H1 (cell line): Measurements from ENCODE around the gene DAPK3. TPM values are rescaled to one million over a fixed set of nuclear protein-coding genes. Genes with fewer than 3 reads are reported as not detected.

Experiments used
- CTCF ChIA-PET: fragments of 300-600 bp; sonication (Branson Sonifier 250); formaldehyde crosslinking; loops from one replicate; lab custom pipeline; 2021; ENCODE audit not compliant: partially characterized antibody; lab: Charles Lee
- POLR2A ChIA-PET: fragments of 300-600 bp; sonication (Branson Sonifier 250); formaldehyde crosslinking; loops from one replicate; lab custom pipeline; 2021; ENCODE audit warnings: inconsistent platforms; ENCODE audit not compliant: partially characterized antibody; lab: Charles Lee
- DNase-seq, 2 experiments: peaks; one replicate each; pipeline versions ENCODE4 v3.0.0 to v3.0.0-alpha.2; 2010 to 2022; ENCODE audit warnings: low spot score in 2 of 2, low read depth in 1 of 2, mixed read lengths in 1 of 2
- FAIRE-seq: peaks from 2 replicates; lab custom pipeline; 2011; peaks lifted over from hg19 to GRCh38; lab: Jason Lieb, UNC
- H2AFZ ChIP-seq: 2 replicates; pipeline ENCODE4 v1.8.1; 2012; ENCODE audit warnings: low read length, inconsistent platforms
- H2AK5ac ChIP-seq: 2 replicates; pipeline ENCODE4 v1.6.1; 2013; ENCODE audit warnings: low read depth, low read length
- H2BK120ac ChIP-seq: replicated peaks from 2 replicates; pipeline ENCODE3; 2013; ENCODE audit warnings: low read depth, low read length, inconsistent platforms
- H2BK12ac ChIP-seq: 2 replicates; pipeline ENCODE4 v1.6.1; 2013; ENCODE audit warnings: low read depth, low read length
- H2BK15ac ChIP-seq: 2 replicates; pipeline ENCODE4 v1.6.1; 2013; ENCODE audit warnings: low read length
- H2BK20ac ChIP-seq: 2 replicates; pipeline ENCODE4 v1.6.1; 2013; ENCODE audit warnings: low read length
- H2BK5ac ChIP-seq: 2 replicates; pipeline ENCODE4 v1.6.1; 2013; ENCODE audit warnings: low read depth, low read length
- H3K14ac ChIP-seq: 2 replicates; pipeline ENCODE4 v1.6.1; 2013; ENCODE audit warnings: inconsistent platforms; ENCODE audit not compliant: insufficient read length
- H3K18ac ChIP-seq: 2 replicates; pipeline ENCODE4 v1.6.1; 2013; ENCODE audit warnings: low read length; ENCODE audit errors: extremely low read depth
- H3K23ac ChIP-seq: 2 replicates; pipeline ENCODE4 v1.6.1; 2013; ENCODE audit warnings: inconsistent platforms; ENCODE audit not compliant: insufficient read length
- H3K23me2 ChIP-seq: 2 replicates; pipeline ENCODE4 v1.6.1; 2013; ENCODE audit warnings: low read depth, low read length
- H3K27ac ChIP-seq: 2 replicates; pipeline ENCODE4 v1.6.1; 2011; ENCODE audit warnings: low read depth, low read length, inconsistent platforms
- H3K27me3 ChIP-seq, 4 experiments: replicated peaks in 1 of 4; 1 replicate in 1 of 4; 2 replicates in 3 of 4; pipeline versions ENCODE4 v1.6.1 to v1.8.1; 2011 to 2013; ENCODE audit warnings: low read length in 3 of 4, mild to moderate bottlenecking in 3 of 4, inconsistent platforms in 2 of 4, mixed read lengths in 2 of 4, moderate library complexity in 1 of 4; ENCODE audit not compliant: control insufficient read depth in 3 of 4, insufficient read depth in 3 of 4; ENCODE audit errors: extremely low read depth in 1 of 4
- H3K36me3 ChIP-seq, 4 experiments: 2 replicates each; pipeline versions ENCODE4 v1.6.1 to v1.8.1; 2011 to 2013; ENCODE audit warnings: mild to moderate bottlenecking in 4 of 4, low read length in 3 of 4, moderate library complexity in 2 of 4, control low read depth in 1 of 4, inconsistent platforms in 1 of 4; ENCODE audit not compliant: insufficient read depth in 4 of 4, control insufficient read depth in 2 of 4
- H3K4ac ChIP-seq: replicated peaks from 2 replicates; pipeline ENCODE3; 2013; ENCODE audit warnings: low read length, low read depth, mixed read lengths, inconsistent platforms; ENCODE audit not compliant: insufficient read length
- H3K4me1 ChIP-seq, 4 experiments: replicated peaks in 1 of 4; 1 replicate in 1 of 4; 2 replicates in 3 of 4; pipeline versions ENCODE4 v1.6.1 to v1.8.1; 2011 to 2013; ENCODE audit warnings: low read length in 3 of 4, inconsistent platforms in 2 of 4, mixed read lengths in 1 of 4; ENCODE audit not compliant: insufficient read depth in 4 of 4, control insufficient read depth in 3 of 4
- H3K4me2 ChIP-seq, 2 experiments: 2 replicates each; pipeline versions ENCODE4 v1.6.1 to v1.8.1; 2011 to 2013; ENCODE audit warnings: low read depth in 2 of 2, low read length in 2 of 2, control low read depth in 1 of 2, inconsistent platforms in 1 of 2, mild to moderate bottlenecking in 1 of 2; ENCODE audit not compliant: insufficient read depth in 1 of 2
- H3K4me3 ChIP-seq, 4 experiments: fragments of 200-600, 300-600 bp in 1 of 4; sonication (generic), shearing (Covaris generic), sonication (Bioruptor Twin) in 1 of 4; 2 replicates each; pipeline versions ENCODE4 v1.5.1 to v1.8.1; 2011 to 2016; ENCODE audit warnings: low read length in 4 of 4, low read depth in 3 of 4, control low read depth in 2 of 4, inconsistent platforms in 2 of 4, mild to moderate bottlenecking in 2 of 4, mixed read lengths in 1 of 4, moderate library complexity in 1 of 4; ENCODE audit not compliant: insufficient read depth in 2 of 4; ENCODE audit errors: extremely low read depth in 1 of 4
- H3K56ac ChIP-seq: replicated peaks from 2 replicates; pipeline ENCODE3; 2013; ENCODE audit warnings: low read depth, mild to moderate bottlenecking, mixed read lengths, low read length, inconsistent platforms; ENCODE audit not compliant: insufficient read length
- H3K79me1 ChIP-seq: 2 replicates; pipeline ENCODE4 v1.6.1; 2013; ENCODE audit warnings: low read depth, low read length, control low read depth
- H3K79me2 ChIP-seq, 2 experiments: 2 replicates each; pipeline versions ENCODE4 v1.6.1 to v1.8.1; 2012 to 2013; ENCODE audit warnings: low read length in 2 of 2, mild to moderate bottlenecking in 2 of 2, inconsistent platforms in 1 of 2; ENCODE audit not compliant: insufficient read depth in 2 of 2, control insufficient read depth in 1 of 2
- H3K9ac ChIP-seq, 4 experiments: replicated peaks in 1 of 4; 1 replicate in 1 of 4; 2 replicates in 3 of 4; pipeline versions ENCODE4 v1.6.1 to v1.8.1; 2011 to 2013; ENCODE audit warnings: low read depth in 3 of 4, low read length in 3 of 4, control low read depth in 2 of 4, mild to moderate bottlenecking in 2 of 4, moderate library complexity in 2 of 4, inconsistent platforms in 1 of 4; ENCODE audit errors: extremely low read depth in 1 of 4
- H3K9me3 ChIP-seq, 2 experiments: 2 replicates each; pipeline versions ENCODE4 v1.6.1 to v1.8.1; 2012 to 2013; ENCODE audit warnings: mild to moderate bottlenecking in 2 of 2, moderate library complexity in 2 of 2, control low read depth in 1 of 2, inconsistent platforms in 1 of 2, low read depth in 1 of 2, low read length in 1 of 2, mixed read lengths in 1 of 2; ENCODE audit not compliant: insufficient read depth in 2 of 2
- H4K20me1 ChIP-seq, 2 experiments: replicated peaks in 1 of 2; 2 replicates each; pipeline versions ENCODE3 to v1.8.1; 2011 to 2013; ENCODE audit warnings: inconsistent platforms in 2 of 2, low read length in 2 of 2, mild to moderate bottlenecking in 1 of 2; ENCODE audit not compliant: insufficient read depth in 2 of 2, control insufficient read depth in 1 of 2
- H4K5ac ChIP-seq: 2 replicates; pipeline ENCODE4 v1.6.1; 2013; ENCODE audit warnings: low read length, low read depth, mixed read lengths, inconsistent platforms; ENCODE audit not compliant: insufficient read length
- H4K8ac ChIP-seq: 2 replicates; pipeline ENCODE4 v1.8.0; 2013; ENCODE audit warnings: mild to moderate bottlenecking, moderate library complexity, low read length, inconsistent platforms; ENCODE audit not compliant: insufficient read depth; ENCODE audit errors: extremely low read depth
- H4K91ac ChIP-seq: replicated peaks from 2 replicates; pipeline ENCODE3; 2013; ENCODE audit warnings: low read length, mixed read lengths, inconsistent platforms; ENCODE audit not compliant: insufficient read length
- BACH1 ChIP-seq: IDR thresholded peaks from 2 replicates; pipeline ENCODE4 v1.6.1; 2012; ENCODE audit warnings: low read length, improper control_type of control experiment
- FOSL1 ChIP-seq: IDR thresholded peaks from 2 replicates; pipeline ENCODE4 v1.6.1; 2011; ENCODE audit warnings: mild to moderate bottlenecking, low read depth, low read length, moderate library complexity; ENCODE audit not compliant: insufficient read depth
- MAX ChIP-seq: IDR thresholded peaks from 2 replicates; pipeline ENCODE4 v1.6.1; 2012; ENCODE audit warnings: inconsistent platforms
- SAP30 ChIP-seq: fragments of 300-600 bp; sonication (generic); IDR thresholded peaks from 2 replicates; pipeline ENCODE4 v1.7.1; 2012; ENCODE audit warnings: low read length, moderate library complexity, mild to moderate bottlenecking, inconsistent platforms; ENCODE audit not compliant: insufficient read depth, insufficient replicate concordance
- SP4 ChIP-seq: IDR thresholded peaks from 2 replicates; pipeline ENCODE4 v1.6.1; 2012; ENCODE audit warnings: low read length, inconsistent platforms
- WGBS, 2 experiments: shearing (Covaris generic) in 1 of 2; methylation state at CpG; one replicate each; pipeline versions ENCODE4 v1.1.6 to v1.1.7; 2013 to 2015; ENCODE audit warnings: low lambda C conversion rate in 2 of 2, mixed read lengths in 2 of 2, inconsistent platforms in 1 of 2, low coverage in 1 of 2, missing lambda C conversion rate in 1 of 2; ENCODE audit not compliant: insufficient replicate concordance in 2 of 2, insufficient coverage in 1 of 2, insufficient read length in 1 of 2; ENCODE audit errors: extremely low coverage in 1 of 2, missing lambda C conversion rate in 1 of 2; 5-methylcytosine and 5-hydroxymethylcytosine counted together
- polyA plus RNA-seq, 7 experiments: library from polyadenylated mRNA; depleted of rRNA in 3 of 7; stranded (reverse) in 5 of 7; unstranded in 2 of 7; fragments of >200 nt in 5 of 7; fragments of 200-250 nt in 2 of 7; gene quantifications; 1 replicate in 5 of 7; 2 replicates in 1 of 7; 4 replicates in 1 of 7; pipeline versions ENCODE4 v1.2.1 to v1.2.3, GENCODE V29; 2011 to 2013; ENCODE audit warnings: missing spikeins in 2 of 7, mixed read lengths in 2 of 7
- total RNA-seq: library from RNA; stranded (reverse); fragmentation: NEBNext Ultra II Directional; extraction: Animal tissue kit (Norgen Biotek cat#: 25700); gene quantifications from 2 replicates; pipeline ENCODE4 v1.2.1, GENCODE V29; 2021

Gene DAPK3
- total and polyA plus RNA-seq, 2 of the 8 experiments (the other 6 are each of a cell fraction or from before 2014, with no cell fraction given), result 53.2 to 78.1 TPM

GRCh38 chr19:3985643-3986259, 14.9 kb upstream of the DAPK3 start:
- H3K56ac ChIP-seq, result no peak overlapping the region
- peak overlapping the region; percentile 17 to 99 (median 88); a peak in 7 of 8 replicates for H3K4me3 ChIP-seq
- H4K20me1 ChIP-seq, result peaks cover 42% of the 10 kb centered on the region in 2 experiments
- peak overlapping the region; percentile 77 to 97 for H3K4me2 ChIP-seq
- CTCF ChIA-PET, result interaction anchor here (0.7 to 1.6 kb wide), 5 partner anchors 14 to 155 kb away, joined by 3 to 8 read pairs (median 3); partner anchors contain the start of gene DAPK3
- no peak overlapping the region for H4K5ac ChIP-seq
- H3K36me3 ChIP-seq, result peaks cover 33 to 39% (median 35%) of the 10 kb centered on the region in 4 experiments
- no peak overlapping the region for H2BK15ac ChIP-seq
- 11% methylated on average over 19 of the region's 19 CpGs; no CpG with 5 or more reads in 1 of the 2 experiments for WGBS, 2 experiments
- H3K23me2 ChIP-seq, result peaks cover 8% of the 10 kb centered on the region
- no peak overlapping the region for H3K4ac ChIP-seq
- no peak for DNase-seq
- H2BK20ac ChIP-seq, result no peak overlapping the region
- no peak overlapping the region for H4K8ac ChIP-seq
- no peak overlapping the region for H3K14ac ChIP-seq
- H2AFZ ChIP-seq, result peak overlapping the region; percentile 59; the same call in 1 of the 2 replicates
- no peak overlapping the region for H3K23ac ChIP-seq
- no peak overlapping the region for H2BK120ac ChIP-seq
- H3K18ac ChIP-seq, result peak overlapping the region; percentile 60; the same call in 1 of the 2 replicates
- H2BK5ac ChIP-seq, result no peak overlapping the region; the same call in 1 of the 2 replicates
- no peak overlapping the region for H4K91ac ChIP-seq
- H3K9ac ChIP-seq, result no peak overlapping the region
- H3K79me2 ChIP-seq, result peaks cover 19 to 46% of the 10 kb centered on the region in 2 experiments
- no peak for FAIRE-seq
- H3K9me3 ChIP-seq, result no peaks in the 10 kb centered on the region
- no peak overlapping the region for H2AK5ac ChIP-seq
- peaks cover 13% of the 10 kb centered on the region for H3K79me1 ChIP-seq
- POLR2A ChIA-PET, result interaction anchor here (0.6 to 12.0 kb wide), 92 partner anchors 10 to 1508 kb away, joined by 3 to 870 read pairs (median 4); partner anchors contain the start of genes APBA3, ATCAY, DAPK3 and MRPL54
- H3K4me1 ChIP-seq, result peaks cover 2 to 16% (median 10%) of the 10 kb centered on the region in 4 experiments
- H2BK12ac ChIP-seq, result no peak overlapping the region
- no peaks in the 10 kb centered on the region for H3K27me3 ChIP-seq
- H3K27ac ChIP-seq, result no peak overlapping the region
- TF ChIP-seq SAP30 (no peak), BACH1 (no peak), SP4 (no peak), MAX (no peak), FOSL1 (no peak)
